NK-92 (cell line): ENCODE data around the gene STARD7.
"Not testable (repeated sequence)": the region's sequence is repeated elsewhere in the genome, so short reads cannot be mapped to it uniquely, and the experiment has no call there.

ENCODE experiments used
- DNase-seq: peaks from one replicate; lab custom pipeline; 2025; ENCODE audit not compliant: unreplicated experiment; lab: John Stamatoyannopoulos, UW

Gene STARD7

GRCh38 chr2:96164459-96165184 is 44.0 kb downstream of the STARD7 start:
- no peak for DNase-seq

GRCh38 chr2:96163768-96164429 is 44.7 kb downstream of the STARD7 start:
- no peak for DNase-seq

GRCh38 chr2:96163415-96163767 is 45.2 kb downstream of the STARD7 start:
- DNase-seq = no peak

GRCh38 chr2:96161898-96162297 is 46.7 kb downstream of the STARD7 start:
- no peak for DNase-seq

GRCh38 chr2:96160366-96160765 is 48.3 kb downstream of the STARD7 start:
- not testable (repeated sequence) for DNase-seq

- no peak for DNase-seq
Measured at GRCh38 chr2:96159084-96159830, 49.4 kb downstream of the STARD7 start.

GRCh38 chr2:96158554-96158940 is 50.1 kb downstream of the STARD7 start:
- no peak for DNase-seq

GRCh38 chr2:96157649-96158553 is 50.7 kb downstream of the STARD7 start:
- no peak for DNase-seq

- no peak for DNase-seq
Measured at GRCh38 chr2:96156926-96157648, 51.5 kb downstream of the STARD7 start.

GRCh38 chr2:96156011-96156820 is 52.4 kb downstream of the STARD7 start:
- no peak for DNase-seq

GRCh38 chr2:96154506-96155380 is 53.9 kb downstream of the STARD7 start:
- DNase-seq = no peak

- DNase-seq = no peak
Measured at GRCh38 chr2:96153991-96154431, 54.6 kb downstream of the STARD7 start.

- no peak for DNase-seq
Measured at GRCh38 chr2:96153291-96153713, 55.3 kb downstream of the STARD7 start.

- no peak for DNase-seq
Measured at GRCh38 chr2:96152304-96153161, 56.1 kb downstream of the STARD7 start.

- DNase-seq = no peak
Measured at GRCh38 chr2:96151595-96152303, 56.9 kb downstream of the STARD7 start.

- no peak for DNase-seq
Measured at GRCh38 chr2:96150791-96151594, 57.6 kb downstream of the STARD7 start.
